Retinal pigment epithelial cell (primary cell): ENCODE results near the gene TIMP1.

Source experiments
- DNase-seq: peaks from one replicate; pipeline ENCODE4 v3.0.0-alpha.2; 2010; ENCODE audit warnings: low read depth
- H3K4me3 ChIP-seq: 2 replicates; pipeline ENCODE4 v1.5.1; 2011; ENCODE audit warnings: mild to moderate bottlenecking, low read length, control low read depth, moderate library complexity
- CTCF ChIP-seq: conservative IDR thresholded peaks from 2 replicates; pipeline ENCODE4 v1.5.1; 2011; ENCODE audit warnings: low read depth, low read length, control low read depth, inconsistent platforms

The TIMP1 gene

GRCh38 chrX:47633689-47634590, 51.7 kb downstream of the TIMP1 start:
- no peak overlapping the region for H3K4me3 ChIP-seq
- no peak for DNase-seq
- TF ChIP-seq CTCF: no peak

GRCh38 chrX:47634871-47635575, 52.8 kb downstream of the TIMP1 start:
- DNase-seq: no peak
- H3K4me3 ChIP-seq: no peak overlapping the region
- TF ChIP-seq CTCF: no peak
